PFSK-1 (cell line): Measurements from ENCODE around the gene LIMS2.

Experiments
- FOXP2 ChIP-seq: optimal IDR thresholded peaks from 2 replicates; pipeline ENCODE3; 2011; ENCODE audit warnings: borderline replicate concordance, control low read depth, inconsistent platforms; ENCODE audit not compliant: insufficient read depth; ENCODE audit errors: extremely low read length, extremely low read depth
- POLR2AphosphoS5 ChIP-seq: IDR thresholded peaks from 2 replicates; pipeline ENCODE4 v1.6.1; 2012; ENCODE audit warnings: low read depth, mild to moderate bottlenecking, control low read depth, low read length, moderate library complexity
- SIN3A ChIP-seq: IDR thresholded peaks from 2 replicates; pipeline ENCODE4 v1.6.1; 2012; ENCODE audit warnings: mild to moderate bottlenecking, low read length, moderate library complexity, borderline replicate concordance; ENCODE audit not compliant: insufficient read depth
- TAF1 ChIP-seq: IDR thresholded peaks from 2 replicates; pipeline ENCODE4 v1.6.1; 2012; ENCODE audit warnings: low read length, control low read depth, borderline replicate concordance; ENCODE audit not compliant: insufficient read depth
- TF ChIP-seq, protein P1 (sequence below), 2 experiments: IDR thresholded peaks; 2 replicates each; pipeline versions ENCODE4 v1.6.1 to v1.8.0; 2011 to 2012; ENCODE audit warnings: low read depth in 2 of 2, low read length in 2 of 2, control low read depth in 1 of 2, inconsistent platforms in 1 of 2, mild to moderate bottlenecking in 1 of 2, moderate library complexity in 1 of 2; ENCODE audit not compliant: insufficient read depth in 1 of 2

Gene LIMS2

DNA sequence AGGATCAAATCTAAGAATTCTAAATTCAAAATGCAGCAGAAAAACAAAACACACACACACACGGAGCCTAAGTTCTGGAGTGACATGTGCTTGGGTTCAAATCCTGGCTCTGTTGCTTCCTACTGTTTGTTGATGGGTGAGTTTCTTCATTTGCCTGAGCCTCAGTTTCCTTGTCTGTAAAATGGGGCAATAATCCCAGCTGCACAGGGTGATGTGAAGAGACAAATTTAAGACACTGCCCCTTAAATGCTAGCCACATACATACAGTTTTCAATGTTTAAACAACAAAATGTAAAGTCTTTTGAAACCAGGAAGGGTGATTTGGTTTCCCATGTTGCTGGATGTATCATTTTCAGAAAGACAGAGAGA is 30.3 kb downstream of the LIMS2 start:
- TF ChIP-seq, protein P1, sequence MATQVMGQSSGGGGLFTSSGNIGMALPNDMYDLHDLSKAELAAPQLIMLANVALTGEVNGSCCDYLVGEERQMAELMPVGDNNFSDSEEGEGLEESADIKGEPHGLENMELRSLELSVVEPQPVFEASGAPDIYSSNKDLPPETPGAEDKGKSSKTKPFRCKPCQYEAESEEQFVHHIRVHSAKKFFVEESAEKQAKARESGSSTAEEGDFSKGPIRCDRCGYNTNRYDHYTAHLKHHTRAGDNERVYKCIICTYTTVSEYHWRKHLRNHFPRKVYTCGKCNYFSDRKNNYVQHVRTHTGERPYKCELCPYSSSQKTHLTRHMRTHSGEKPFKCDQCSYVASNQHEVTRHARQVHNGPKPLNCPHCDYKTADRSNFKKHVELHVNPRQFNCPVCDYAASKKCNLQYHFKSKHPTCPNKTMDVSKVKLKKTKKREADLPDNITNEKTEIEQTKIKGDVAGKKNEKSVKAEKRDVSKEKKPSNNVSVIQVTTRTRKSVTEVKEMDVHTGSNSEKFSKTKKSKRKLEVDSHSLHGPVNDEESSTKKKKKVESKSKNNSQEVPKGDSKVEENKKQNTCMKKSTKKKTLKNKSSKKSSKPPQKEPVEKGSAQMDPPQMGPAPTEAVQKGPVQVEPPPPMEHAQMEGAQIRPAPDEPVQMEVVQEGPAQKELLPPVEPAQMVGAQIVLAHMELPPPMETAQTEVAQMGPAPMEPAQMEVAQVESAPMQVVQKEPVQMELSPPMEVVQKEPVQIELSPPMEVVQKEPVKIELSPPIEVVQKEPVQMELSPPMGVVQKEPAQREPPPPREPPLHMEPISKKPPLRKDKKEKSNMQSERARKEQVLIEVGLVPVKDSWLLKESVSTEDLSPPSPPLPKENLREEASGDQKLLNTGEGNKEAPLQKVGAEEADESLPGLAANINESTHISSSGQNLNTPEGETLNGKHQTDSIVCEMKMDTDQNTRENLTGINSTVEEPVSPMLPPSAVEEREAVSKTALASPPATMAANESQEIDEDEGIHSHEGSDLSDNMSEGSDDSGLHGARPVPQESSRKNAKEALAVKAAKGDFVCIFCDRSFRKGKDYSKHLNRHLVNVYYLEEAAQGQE (IDR thresholded peaks at IDR 0.05; ENCODE audit: insufficient read depth in 1 of 2, low read depth in 2 of 2, low read length in 2 of 2): no peak
- TF ChIP-seq SIN3A (no peak), POLR2AphosphoS5 (no peak), FOXP2 (no peak), TAF1 (no peak)

DNA sequence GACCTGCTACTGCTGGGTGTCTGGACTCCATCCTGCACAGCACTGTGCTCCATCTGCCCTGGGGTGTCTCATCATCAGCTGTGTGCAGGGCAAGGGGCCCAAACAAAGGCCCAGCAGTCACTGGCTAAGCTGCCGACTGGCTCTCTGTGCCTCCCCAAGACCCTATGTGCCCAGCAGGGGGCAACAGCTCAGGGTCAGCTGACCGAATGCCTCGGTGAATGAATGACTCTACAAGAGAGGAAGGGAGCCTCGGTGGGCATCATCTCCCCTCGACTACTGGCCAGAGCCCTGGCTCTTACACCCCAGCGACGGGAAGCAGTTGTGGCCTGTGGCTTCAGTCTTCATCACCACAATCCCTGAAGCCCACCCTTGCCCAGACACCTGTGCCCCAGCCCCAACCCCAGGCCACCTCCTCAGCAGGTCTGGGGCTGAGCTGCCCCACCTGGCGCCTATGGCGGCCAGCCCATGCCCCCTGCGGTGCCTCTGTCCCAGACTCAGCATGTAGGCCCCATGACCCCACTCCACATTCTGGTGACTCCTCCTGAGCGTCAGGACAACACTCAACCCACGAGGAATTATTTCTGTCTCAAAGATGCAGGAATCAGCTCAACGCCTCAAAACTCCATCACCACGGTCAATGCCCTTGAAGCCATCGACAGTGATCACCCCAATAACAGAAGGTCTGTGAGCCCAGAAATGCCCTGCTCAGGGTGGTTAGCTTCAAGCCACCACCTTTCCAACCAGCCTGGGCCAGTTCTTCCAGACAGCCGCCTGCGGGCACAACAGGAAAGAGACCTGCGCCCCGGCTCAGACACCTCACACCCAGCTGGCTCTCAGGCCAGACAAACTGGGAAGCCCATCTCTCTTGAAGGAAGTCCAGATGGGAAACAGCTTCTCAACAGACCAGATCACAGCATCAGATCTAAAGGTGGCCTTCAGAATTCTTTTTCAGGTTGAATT is 31.0 kb downstream of the LIMS2 start:
- TF ChIP-seq POLR2AphosphoS5 (no peak), FOXP2 (no peak), SIN3A (no peak), TAF1 (no peak)
- TF ChIP-seq, protein P1 (IDR thresholded peaks at IDR 0.05; ENCODE audit: insufficient read depth in 1 of 2, low read depth in 2 of 2, low read length in 2 of 2): no peak

DNA sequence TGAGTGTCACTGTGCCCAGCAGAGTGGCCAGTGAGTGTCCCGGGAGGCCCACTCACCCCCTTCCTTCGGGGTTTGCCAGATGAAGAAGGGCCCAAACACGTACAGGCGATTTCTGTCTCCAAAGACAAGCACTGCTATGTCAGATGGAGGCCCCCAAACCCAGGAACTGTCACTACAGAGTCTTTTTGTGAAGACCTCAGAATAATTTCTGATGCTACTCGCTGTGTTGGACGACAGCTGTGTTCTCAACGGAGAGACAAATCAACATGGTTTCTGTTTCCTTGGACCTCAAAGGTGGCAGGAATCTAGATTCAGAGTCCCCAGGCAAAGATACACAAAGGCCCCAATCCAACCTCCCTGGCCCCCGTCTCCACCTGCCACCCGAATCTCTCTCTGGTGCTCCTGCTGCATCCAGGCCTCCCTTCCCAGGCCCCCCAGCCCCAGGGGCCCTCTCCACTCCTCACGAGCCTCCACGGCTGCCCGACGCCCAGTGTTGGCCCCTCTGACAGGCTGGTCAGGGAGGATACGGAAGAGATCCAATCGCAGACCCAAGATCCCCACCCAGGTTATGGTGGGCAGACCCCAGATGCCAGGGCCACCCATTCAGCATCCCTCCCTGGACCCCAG is 31.8 kb downstream of the LIMS2 start:
- TF ChIP-seq, protein P1 (IDR thresholded peaks at IDR 0.05; ENCODE audit: insufficient read depth in 1 of 2, low read depth in 2 of 2, low read length in 2 of 2): no peak
- TF ChIP-seq FOXP2 (no peak), TAF1 (no peak), POLR2AphosphoS5 (no peak), SIN3A (no peak)

DNA sequence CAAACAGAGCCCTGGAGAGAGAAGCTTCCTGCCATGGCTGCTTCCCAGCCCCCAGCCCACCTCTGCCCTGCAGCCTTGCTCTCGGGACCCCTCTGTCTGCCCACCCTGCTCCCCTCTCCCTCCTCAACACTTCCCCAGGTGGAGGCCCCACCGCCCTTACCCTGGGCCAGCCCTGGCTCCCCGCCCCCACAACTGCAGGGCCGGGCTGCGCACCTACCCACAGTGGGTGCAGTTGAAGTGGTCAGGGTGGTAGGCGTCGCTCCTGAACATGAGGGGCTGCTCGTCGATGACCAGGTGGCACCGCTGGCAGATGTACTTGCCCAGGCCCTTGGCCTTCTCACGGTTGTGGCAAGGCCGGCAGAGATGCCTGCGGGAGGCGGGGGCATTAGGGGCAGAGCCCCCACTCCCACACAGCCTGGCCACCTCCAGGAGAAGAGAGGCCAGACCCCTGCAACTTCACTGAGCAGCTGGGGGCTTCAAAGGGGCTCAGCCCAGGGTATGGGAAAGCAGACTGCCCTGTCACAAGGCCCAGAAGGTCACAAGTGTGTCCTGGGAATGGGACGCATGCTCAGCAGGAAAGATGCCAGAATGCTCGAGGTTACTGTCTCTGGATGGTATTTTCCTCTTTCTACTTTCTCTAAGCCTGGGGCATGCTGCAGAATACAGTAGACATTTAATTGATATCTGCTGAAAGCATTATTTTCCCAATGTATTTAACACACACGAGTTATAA is 32.5 kb downstream of the LIMS2 start:
- TF ChIP-seq TAF1: no peak
- no peak for TF ChIP-seq SIN3A
- TF ChIP-seq, protein P1 (IDR thresholded peaks at IDR 0.05; ENCODE audit: insufficient read depth in 1 of 2, low read depth in 2 of 2, low read length in 2 of 2): no peak
- TF ChIP-seq FOXP2: no peak
- no peak for TF ChIP-seq POLR2AphosphoS5
